SK-N-SH treated with all-trans-retinoic acid at 6 μM for 48 hours (cell line): ENCODE results near the gene CFAP100.

Experiments used
- GLIS3 ChIP-seq: fragments of 250-450 bp; sonication (Bioruptor Pico); IDR thresholded peaks from 2 replicates; pipeline ENCODE4 v1.5.0; 2020; ENCODE audit warnings: mild to moderate bottlenecking, moderate library complexity
- ZNF70 ChIP-seq: fragments of 450-650 bp; formaldehyde crosslinking; IDR thresholded peaks from 2 replicates; pipeline ENCODE4 v1.5.0; 2020; ENCODE audit warnings: mild to moderate bottlenecking, moderate library complexity

DNA sequence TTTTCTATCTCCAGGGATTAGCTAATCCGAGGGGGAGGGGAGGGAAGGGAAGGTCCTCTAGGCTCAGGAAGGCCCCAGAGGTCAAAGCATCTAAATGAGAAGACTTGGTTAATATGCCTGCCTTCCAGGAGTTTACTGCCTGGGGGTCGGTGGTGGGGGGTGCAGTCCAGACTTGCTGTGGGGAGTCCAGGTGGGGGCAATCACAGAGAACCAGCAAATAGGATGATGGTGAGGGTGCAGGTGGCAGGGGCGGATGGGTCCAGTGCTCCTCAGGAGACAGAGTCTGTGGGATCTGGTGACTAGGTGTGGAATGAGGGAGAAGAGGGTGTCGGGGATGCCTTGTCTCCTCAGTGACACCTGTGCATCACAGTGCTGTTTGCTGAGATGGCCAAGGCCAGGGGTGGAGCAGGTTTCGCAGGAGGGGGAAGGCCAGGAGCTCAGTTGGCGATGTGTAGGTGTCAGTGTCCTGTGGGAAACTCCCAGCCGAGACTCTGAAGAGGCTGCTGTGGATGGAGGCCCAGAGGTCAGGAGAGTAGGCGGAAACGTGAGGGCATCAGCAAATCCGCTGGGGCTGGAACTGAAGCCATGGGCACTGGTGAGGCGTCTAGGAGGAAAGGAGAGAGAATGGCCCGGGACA is 8.1 kb downstream of the CFAP100 start:
- TF ChIP-seq GLIS3 (CRISPR knock-in tag), result no peak
- TF ChIP-seq ZNF70 (CRISPR knock-in tag), result no peak
